ENCODE measurements around the gene UTS2R. TPM values are rescaled to one million over a fixed set of nuclear protein-coding genes. Genes with fewer than 3 reads are reported as not detected.

UTS2R gene
- total RNA-seq, 1 experiment from 2014 or later: not detected

GRCh38 chr17:82407255-82407654, 35.7 kb downstream of the UTS2R start:
- no peak for TF ChIP-seq CTCF (IDR thresholded peaks at IDR 0.05; ENCODE audit: unreplicated experiment)
- no peaks in the 10 kb centered on the region for H3K27me3 Mint-ChIP-seq (ENCODE audit: insufficient read depth, unreplicated experiment)
- peaks cover 37% of the 10 kb centered on the region for H3K36me3 Mint-ChIP-seq (ENCODE audit: insufficient read depth, unreplicated experiment)
- DNase-seq (ENCODE audit: unreplicated experiment): no peak
- H3K9me3 Mint-ChIP-seq (ENCODE audit: unreplicated experiment): no peaks in the 10 kb centered on the region
- no peaks in the 10 kb centered on the region for H3K4me1 Mint-ChIP-seq (ENCODE audit: insufficient read depth, unreplicated experiment)
- BruUV-seq (replicated peaks): no TSS peak
- H3K27ac Mint-ChIP-seq (ENCODE audit: low read depth, unreplicated experiment): no peak overlapping the region
- intact Hi-C loops (cut with micrococcal nuclease): no loop called here
- no peak overlapping the region for H3K4me3 Mint-ChIP-seq (ENCODE audit: unreplicated experiment)
- POLR2A ChIA-PET: no interaction called here
- CTCF ChIA-PET: no interaction called here

GRCh38 chr17:82408288-82408937, 36.8 kb downstream of the UTS2R start:
- Mint-ChIP-seq H3K36me3 (ENCODE audit: insufficient read depth, unreplicated experiment) (peaks cover 32% of the 10 kb centered on the region), H3K27ac (ENCODE audit: low read depth, unreplicated experiment) (no peak overlapping the region), H3K9me3 (ENCODE audit: unreplicated experiment) (no peaks in the 10 kb centered on the region), H3K4me3 (ENCODE audit: unreplicated experiment) (no peak overlapping the region), H3K4me1 (ENCODE audit: insufficient read depth, unreplicated experiment) (no peaks in the 10 kb centered on the region), H3K27me3 (ENCODE audit: insufficient read depth, unreplicated experiment) (no peaks in the 10 kb centered on the region)
- no TSS peak for BruUV-seq (replicated peaks)
- ChIA-PET POLR2A (no interaction called here), CTCF (no interaction called here)
- DNase-seq (ENCODE audit: unreplicated experiment): no peak
- no peak for TF ChIP-seq CTCF (IDR thresholded peaks at IDR 0.05; ENCODE audit: unreplicated experiment)
- intact Hi-C loops (cut with micrococcal nuclease): no loop called here

GRCh38 chr17:82408938-82409318, 37.4 kb downstream of the UTS2R start:
- CTCF ChIA-PET: no interaction called here
- BruUV-seq (replicated peaks): no TSS peak
- POLR2A ChIA-PET: no interaction called here
- Mint-ChIP-seq H3K27ac (ENCODE audit: low read depth, unreplicated experiment) (no peak overlapping the region), H3K27me3 (ENCODE audit: insufficient read depth, unreplicated experiment) (no peaks in the 10 kb centered on the region), H3K9me3 (ENCODE audit: unreplicated experiment) (no peaks in the 10 kb centered on the region), H3K36me3 (ENCODE audit: insufficient read depth, unreplicated experiment) (peaks cover 28% of the 10 kb centered on the region), H3K4me3 (ENCODE audit: unreplicated experiment) (no peak overlapping the region), H3K4me1 (ENCODE audit: insufficient read depth, unreplicated experiment) (no peaks in the 10 kb centered on the region)
- intact Hi-C loops (cut with micrococcal nuclease): no loop called here
- no peak for DNase-seq (ENCODE audit: unreplicated experiment)
- TF ChIP-seq CTCF (IDR thresholded peaks at IDR 0.05; ENCODE audit: unreplicated experiment): no peak

GRCh38 chr17:82410014-82410716, 38.6 kb downstream of the UTS2R start:
- DNase-seq (ENCODE audit: unreplicated experiment): no peak
- no peaks in the 10 kb centered on the region for H3K4me1 Mint-ChIP-seq (ENCODE audit: insufficient read depth, unreplicated experiment)
- no peaks in the 10 kb centered on the region for H3K9me3 Mint-ChIP-seq (ENCODE audit: unreplicated experiment)
- no peak for TF ChIP-seq CTCF (IDR thresholded peaks at IDR 0.05; ENCODE audit: unreplicated experiment)
- H3K4me3 Mint-ChIP-seq (ENCODE audit: unreplicated experiment): no peak overlapping the region
- ChIA-PET CTCF (interaction anchor here (0.6 to 1.3 kb wide), 7 partner anchors 42 to 154 kb away, joined by 3 to 4 read pairs (median 3); no protein-coding TSS in a partner anchor), POLR2A (interaction anchor here (0.6 kb wide), 1 partner anchor 320 kb away, joined by 3 read pairs; no protein-coding TSS in a partner anchor)
- H3K27ac Mint-ChIP-seq (ENCODE audit: low read depth, unreplicated experiment): no peak overlapping the region
- no peaks in the 10 kb centered on the region for H3K27me3 Mint-ChIP-seq (ENCODE audit: insufficient read depth, unreplicated experiment)
- intact Hi-C loops (cut with micrococcal nuclease): loop anchor here (10.0 kb wide), 2 partner anchors 115 to 145 kb away; no protein-coding TSS in a partner anchor
- BruUV-seq (replicated peaks): no TSS peak
- H3K36me3 Mint-ChIP-seq (ENCODE audit: insufficient read depth, unreplicated experiment): peaks cover 24% of the 10 kb centered on the region
